Neural crest cell (in vitro differentiated cells): ENCODE results near the gene TOMM70. TPM values are rescaled to one million over a fixed set of nuclear protein-coding genes. Genes with fewer than 3 reads are reported as not detected.

Experiments
- DNase-seq: peaks from one replicate; pipeline ENCODE4 v3.0.0; 2021; ENCODE audit warnings: low read depth, mixed read lengths, low spot score
- H3K27ac Mint-ChIP-seq: one replicate; pipeline ENCODE4 v1.8.0; 2021; ENCODE audit warnings: mild to moderate bottlenecking, mixed read lengths; ENCODE audit not compliant: unreplicated experiment
- H3K27me3 Mint-ChIP-seq: 2 replicates; pipeline ENCODE4 v1.8.0; 2021; ENCODE audit warnings: low read depth, mild to moderate bottlenecking, mixed read lengths
- H3K36me3 Mint-ChIP-seq: 2 replicates; pipeline ENCODE4 v1.8.0; 2021; ENCODE audit warnings: low read depth, mild to moderate bottlenecking, mixed read lengths
- H3K4me1 Mint-ChIP-seq: 2 replicates; pipeline ENCODE4 v1.8.0; 2021; ENCODE audit warnings: mixed read lengths
- H3K4me3 Mint-ChIP-seq: one replicate; pipeline ENCODE4 v1.8.0; 2021; ENCODE audit warnings: mild to moderate bottlenecking, mixed read lengths
- H3K9me3 Mint-ChIP-seq: 2 replicates; pipeline ENCODE4 v1.8.0; 2021; ENCODE audit warnings: mixed read lengths
- total RNA-seq: library from RNA; stranded (reverse); gene quantifications from 2 replicates; pipeline ENCODE4 v1.2.1, GENCODE V29; 2021
- TF ChIP-seq, protein P1 (sequence below): fragments of 200-600 bp; sonication (generic); conservative IDR thresholded peaks from 2 replicates; pipeline ENCODE4 v1.5.0; 2021; ENCODE audit warnings: antibody characterized with exemption, mild to moderate bottlenecking

Gene TOMM70
- total RNA-seq, 1 donor from 2014 or later: 46.1 TPM

DNA sequence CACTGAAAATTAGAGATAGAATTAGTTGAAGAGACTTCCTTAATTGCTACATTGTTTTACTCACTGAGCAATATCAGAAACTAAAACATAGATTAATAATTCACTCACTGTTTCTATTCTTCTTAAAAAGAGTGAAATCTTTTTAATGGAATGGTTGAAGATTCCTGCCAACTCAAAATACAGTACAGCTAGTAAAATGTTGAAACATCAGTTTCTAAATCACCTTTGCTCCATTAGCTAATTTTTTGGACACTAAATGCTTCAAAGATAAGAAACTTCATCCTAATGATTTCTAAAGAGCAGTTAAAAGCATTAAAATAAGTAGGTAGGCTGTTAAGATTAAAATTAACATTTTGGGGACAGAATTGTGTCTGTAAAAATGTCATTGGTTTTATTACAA lies 76.8 kb downstream of the TOMM70 start:
- TF ChIP-seq, protein P1, sequence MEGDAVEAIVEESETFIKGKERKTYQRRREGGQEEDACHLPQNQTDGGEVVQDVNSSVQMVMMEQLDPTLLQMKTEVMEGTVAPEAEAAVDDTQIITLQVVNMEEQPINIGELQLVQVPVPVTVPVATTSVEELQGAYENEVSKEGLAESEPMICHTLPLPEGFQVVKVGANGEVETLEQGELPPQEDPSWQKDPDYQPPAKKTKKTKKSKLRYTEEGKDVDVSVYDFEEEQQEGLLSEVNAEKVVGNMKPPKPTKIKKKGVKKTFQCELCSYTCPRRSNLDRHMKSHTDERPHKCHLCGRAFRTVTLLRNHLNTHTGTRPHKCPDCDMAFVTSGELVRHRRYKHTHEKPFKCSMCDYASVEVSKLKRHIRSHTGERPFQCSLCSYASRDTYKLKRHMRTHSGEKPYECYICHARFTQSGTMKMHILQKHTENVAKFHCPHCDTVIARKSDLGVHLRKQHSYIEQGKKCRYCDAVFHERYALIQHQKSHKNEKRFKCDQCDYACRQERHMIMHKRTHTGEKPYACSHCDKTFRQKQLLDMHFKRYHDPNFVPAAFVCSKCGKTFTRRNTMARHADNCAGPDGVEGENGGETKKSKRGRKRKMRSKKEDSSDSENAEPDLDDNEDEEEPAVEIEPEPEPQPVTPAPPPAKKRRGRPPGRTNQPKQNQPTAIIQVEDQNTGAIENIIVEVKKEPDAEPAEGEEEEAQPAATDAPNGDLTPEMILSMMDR: no peak
- Mint-ChIP-seq H3K36me3 (peaks cover 17% of the 10 kb centered on the region), H3K4me3 (no peak overlapping the region), H3K9me3 (peaks cover 3% of the 10 kb centered on the region), H3K27ac (no peak overlapping the region), H3K4me1 (peaks cover 7% of the 10 kb centered on the region), H3K27me3 (no peaks in the 10 kb centered on the region)
- DNase-seq: no peak

DNA sequence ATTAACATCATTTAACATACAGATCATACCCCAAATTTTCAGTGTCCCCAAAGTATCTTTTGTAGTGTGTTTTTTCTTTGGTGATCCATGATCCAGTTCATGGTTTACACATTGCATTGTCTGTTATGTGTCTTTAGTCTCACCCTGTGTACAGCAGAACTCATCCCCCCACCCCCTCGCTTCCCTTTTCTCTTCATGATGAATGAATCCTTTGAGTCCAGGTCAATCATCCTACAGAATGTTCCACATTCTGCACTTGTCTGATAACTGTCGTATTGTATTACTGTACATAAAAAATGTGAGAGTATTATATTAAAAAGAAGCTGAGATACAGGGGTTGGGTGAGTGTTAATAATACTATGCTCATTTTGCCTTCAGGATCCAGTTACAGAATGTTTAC lies 80.9 kb downstream of the TOMM70 start:
- peak overlapping the region; percentile 25 for H3K4me3 Mint-ChIP-seq
- H3K36me3 Mint-ChIP-seq: peaks cover 5% of the 10 kb centered on the region
- DNase-seq: no peak
- peaks cover 11% of the 10 kb centered on the region for H3K4me1 Mint-ChIP-seq
- H3K27me3 Mint-ChIP-seq: no peaks in the 10 kb centered on the region
- TF ChIP-seq, protein P1: no peak
- H3K27ac Mint-ChIP-seq: peak overlapping the region; percentile 9
- H3K9me3 Mint-ChIP-seq: no peaks in the 10 kb centered on the region

DNA sequence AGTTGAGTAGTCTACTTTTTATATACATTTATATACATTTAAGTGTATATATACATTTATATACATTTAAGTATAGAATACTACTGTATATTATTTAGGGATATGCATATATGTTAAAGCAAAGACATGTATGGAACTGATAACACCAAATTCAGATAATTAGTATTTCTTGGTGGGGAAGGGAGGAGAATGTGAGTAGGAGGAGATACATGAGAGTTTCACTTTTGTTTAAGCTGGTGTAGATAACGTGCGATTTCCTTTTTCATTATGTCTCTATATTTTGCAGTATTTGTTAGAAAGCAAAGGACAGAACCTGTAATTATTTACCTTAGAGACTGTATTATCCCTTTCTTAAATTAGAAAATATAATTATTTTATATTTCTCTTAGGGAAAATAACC lies 83.0 kb downstream of the TOMM70 start:
- Mint-ChIP-seq H3K27ac (no peak overlapping the region), H3K9me3 (no peaks in the 10 kb centered on the region), H3K36me3 (peaks cover 5% of the 10 kb centered on the region), H3K4me1 (peaks cover 11% of the 10 kb centered on the region), H3K27me3 (no peaks in the 10 kb centered on the region), H3K4me3 (no peak overlapping the region)
- DNase-seq: no peak
- TF ChIP-seq, protein P1: no peak

DNA sequence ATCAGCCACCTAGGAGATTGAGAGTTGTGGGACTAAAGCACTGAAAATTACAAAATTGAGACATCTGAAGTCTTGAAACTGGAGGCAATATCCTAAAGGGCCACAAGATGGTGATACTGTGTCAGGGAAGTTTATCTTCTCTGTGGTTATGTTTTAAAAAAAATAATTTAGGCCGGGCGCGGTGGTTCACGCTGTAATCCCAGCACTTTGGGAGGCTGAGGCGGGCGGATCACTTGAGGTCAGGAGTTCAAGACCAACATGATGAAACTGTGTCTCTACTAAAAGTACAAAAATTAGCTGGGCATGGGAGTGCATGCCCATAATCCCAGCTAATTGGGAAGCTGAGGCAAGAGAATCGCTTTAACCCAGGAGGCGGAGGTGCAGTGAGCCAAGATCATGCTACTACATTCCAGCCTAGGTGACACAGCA lies 84.2 kb downstream of the TOMM70 start:
- H3K9me3 Mint-ChIP-seq: no peaks in the 10 kb centered on the region
- peak; percentile 31 for DNase-seq

More for the DNA sequence above, 84.2 kb downstream of the TOMM70 start:
- no peak overlapping the region for H3K4me3 Mint-ChIP-seq
- peaks cover 11% of the 10 kb centered on the region for H3K4me1 Mint-ChIP-seq
- peak overlapping the region; percentile 12 for H3K27ac Mint-ChIP-seq
- peaks cover 5% of the 10 kb centered on the region for H3K36me3 Mint-ChIP-seq
- no peaks in the 10 kb centered on the region for H3K27me3 Mint-ChIP-seq
- TF ChIP-seq, protein P1: peak; percentile 82

Other genes starting within 250 kb of the TOMM70 start
- gene TBC1D23, start 140.1 kb downstream of the TOMM70 start, total RNA-seq: 23.3 and 25.2 TPM in 2 replicates
- 41.5 and 44.8 TPM in 2 replicates for gene NIT2, start 66.3 kb downstream of the TOMM70 start, total RNA-seq
- gene LNP1, start 450 bp upstream of the TOMM70 start, total RNA-seq: 6.9 TPM in 2 replicates
- 18.2 and 18.7 TPM in 2 replicates for gene TMEM45A, start 91.5 kb upstream of the TOMM70 start, total RNA-seq
- gene ADGRG7, start 208.5 kb upstream of the TOMM70 start, total RNA-seq: not detected in 2 replicates